GM12875 (cell line): ENCODE results near the gene CFAP126.
"Not testable (repeated sequence)": the region's sequence is repeated elsewhere in the genome, so short reads cannot be mapped to it uniquely, and the experiment has no call there.

Experiments used
- H3K4me3 ChIP-seq: one replicate; pipeline ENCODE4 v1.5.1; 2011; ENCODE audit warnings: low read depth, low read length, control low read depth
- CTCF ChIP-seq: IDR thresholded peaks from 2 replicates; pipeline ENCODE4 v1.5.1; 2011; ENCODE audit warnings: low read depth, mild to moderate bottlenecking, control low read depth, inconsistent platforms, low read length, moderate library complexity, borderline replicate concordance; ENCODE audit not compliant: insufficient read depth

CFAP126 gene

GRCh38 chr1:161342177-161342576 lies 25.5 kb downstream of the CFAP126 start:
- no peak for TF ChIP-seq CTCF
- H3K4me3 ChIP-seq = no peak overlapping the region

GRCh38 chr1:161335796-161336195 lies 31.9 kb downstream of the CFAP126 start:
- no peak for TF ChIP-seq CTCF
- H3K4me3 ChIP-seq = no peak overlapping the region

- H3K4me3 ChIP-seq = no peak overlapping the region
- TF ChIP-seq CTCF = no peak
Observed at GRCh38 chr1:161333166-161333565, 34.5 kb downstream of the CFAP126 start.

- TF ChIP-seq CTCF = no peak
- H3K4me3 ChIP-seq = no peak overlapping the region
Observed at GRCh38 chr1:161330346-161330745, 37.3 kb downstream of the CFAP126 start.

- TF ChIP-seq CTCF = no peak
- H3K4me3 ChIP-seq = no peak overlapping the region
Observed at GRCh38 chr1:161324020-161324419, 43.7 kb downstream of the CFAP126 start.

- not testable (repeated sequence) for H3K4me3 ChIP-seq
Observed at GRCh38 chr1:161315841-161316674, 51.6 kb downstream of the CFAP126 start.
